HG03025 (cell line): ENCODE results near the gene BANP.
"Not testable (repeated sequence)": the region's sequence is repeated elsewhere in the genome, so short reads cannot be mapped to it uniquely, and the experiment has no call there.

Source experiments
- ATAC-seq: cut with Tn5 transposase; IDR thresholded peaks from one replicate; pipeline ENCODE4 v1.9.1; 2021; ENCODE audit warnings: mild to moderate bottlenecking, moderate library complexity; ENCODE audit not compliant: unreplicated experiment, low FRiP score

The BANP gene

DNA sequence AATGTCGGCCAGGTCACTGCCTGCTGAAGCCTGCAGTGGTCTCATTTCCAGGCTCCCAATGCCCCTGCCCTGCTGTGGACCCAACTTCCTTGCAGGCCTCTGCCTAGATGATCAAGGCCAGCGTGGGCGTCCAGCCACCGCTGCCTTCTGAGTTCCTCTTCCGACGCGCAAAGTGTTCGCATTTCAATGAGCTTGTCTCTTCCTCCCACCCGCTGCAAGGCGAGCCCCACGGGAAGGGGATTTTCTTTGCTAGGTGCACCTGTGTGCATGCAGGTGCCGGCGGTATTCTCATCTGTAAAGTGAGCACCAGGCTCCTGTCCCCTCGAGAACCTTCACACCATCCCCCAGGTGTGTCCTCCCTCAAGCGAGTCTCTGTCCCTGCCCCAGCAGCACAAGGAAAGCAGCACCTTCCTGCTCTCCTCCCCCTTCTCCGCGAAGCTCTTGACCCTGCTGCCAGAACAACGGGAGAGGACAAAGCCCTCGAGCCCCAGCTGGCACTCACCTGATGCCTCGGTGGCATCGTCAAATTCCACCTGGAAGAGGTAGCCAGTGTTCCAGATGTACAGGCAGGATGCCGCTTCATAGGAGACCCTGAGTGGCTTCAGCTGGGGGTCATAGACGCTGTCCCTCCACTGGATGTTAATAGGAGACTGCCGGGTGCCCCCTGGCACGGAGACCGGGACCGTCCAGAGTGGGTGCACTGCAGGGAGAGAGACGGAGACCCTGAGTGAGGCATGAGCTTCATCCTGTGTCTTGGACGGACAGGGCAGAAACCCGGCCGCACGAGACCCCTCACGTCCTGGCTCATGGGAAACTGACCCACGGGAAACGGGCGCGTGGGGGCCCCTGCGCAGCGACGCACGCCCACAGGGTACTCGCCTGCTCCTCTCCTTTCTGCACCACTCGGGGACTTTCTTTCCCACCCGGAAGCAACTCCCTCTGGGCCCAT lies 24.7 kb upstream of the BANP start:
- no peak for ATAC-seq

DNA sequence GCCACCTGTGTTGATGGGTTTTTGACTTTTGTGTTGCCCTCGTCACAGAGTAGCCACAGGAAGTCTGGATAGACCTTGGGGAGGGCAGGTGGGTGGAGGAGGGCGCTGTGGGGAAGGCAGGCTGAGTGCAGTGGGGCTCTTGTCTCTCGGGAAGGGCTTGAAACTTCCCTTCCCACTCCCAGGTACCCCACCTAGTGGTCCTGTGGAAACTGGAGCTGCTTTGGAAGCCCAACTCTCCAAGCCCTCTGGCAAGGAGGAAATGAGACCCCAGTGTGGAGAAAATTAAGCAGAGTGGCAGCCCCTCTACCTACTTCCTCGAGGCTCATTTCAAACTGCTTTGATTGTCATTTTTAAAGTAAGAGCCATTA lies 24.1 kb upstream of the BANP start:
- no peak for ATAC-seq

DNA sequence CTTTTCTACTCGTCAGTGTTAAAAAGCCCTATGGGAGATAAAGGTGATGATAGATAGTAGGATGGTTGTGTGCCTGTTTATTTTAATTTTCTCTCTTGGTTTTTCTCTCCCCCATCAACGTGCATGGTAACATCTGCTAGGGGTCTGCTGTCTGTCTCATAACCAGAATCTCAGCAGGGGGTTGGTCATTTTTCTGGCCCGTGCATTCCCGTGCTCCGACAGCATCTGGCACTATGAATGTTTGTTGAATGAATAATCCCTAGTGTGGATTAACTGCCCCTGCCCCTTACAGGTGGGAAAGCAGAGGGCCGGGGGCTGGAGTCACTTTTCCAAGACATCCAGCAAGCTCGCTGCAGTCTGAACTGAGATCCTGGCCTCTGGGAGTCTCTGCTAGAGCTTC lies 21.2 kb upstream of the BANP start:
- no peak for ATAC-seq

GRCh38 chr16:87930456-87930855 lies 20.8 kb upstream of the BANP start:
- ATAC-seq = no peak

- ATAC-seq = no peak
These were observed 19.7 kb upstream of the BANP start for GRCh38 chr16:87931504-87931903.

DNA sequence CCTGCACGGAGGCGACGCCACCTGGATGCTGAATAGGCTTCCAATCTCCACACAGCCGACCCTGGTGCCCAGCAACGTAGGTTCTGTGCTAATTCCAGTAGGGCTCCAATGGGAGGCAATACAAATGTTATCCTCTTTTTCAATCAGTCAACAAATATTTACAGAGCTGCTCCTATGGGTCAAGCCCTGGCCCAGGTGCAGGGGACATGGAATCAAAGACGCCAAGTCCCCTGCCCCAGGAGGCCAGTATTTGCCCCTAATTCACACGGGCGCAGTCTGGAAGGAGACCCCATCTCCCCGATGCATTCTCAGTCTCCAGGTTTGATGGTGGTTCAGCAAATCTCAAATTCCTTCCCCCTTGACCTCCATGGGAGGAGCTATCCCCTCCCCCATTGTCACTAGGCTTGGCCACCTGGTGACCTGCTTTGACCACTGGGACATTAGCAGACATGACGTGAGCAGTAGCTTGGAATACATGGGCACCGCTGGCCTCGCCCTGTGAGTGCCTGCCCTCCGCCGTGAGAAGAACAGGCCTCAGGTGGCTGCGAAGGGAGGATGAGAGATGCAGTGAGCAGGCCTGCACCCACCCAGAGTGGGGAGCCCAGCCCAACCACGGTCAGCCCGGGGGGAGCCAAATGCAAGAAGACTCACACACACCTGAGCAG lies 18.6 kb upstream of the BANP start:
- not testable (repeated sequence) for ATAC-seq

GRCh38 chr16:87933140-87933495 lies 18.1 kb upstream of the BANP start:
- ATAC-seq = no peak

DNA sequence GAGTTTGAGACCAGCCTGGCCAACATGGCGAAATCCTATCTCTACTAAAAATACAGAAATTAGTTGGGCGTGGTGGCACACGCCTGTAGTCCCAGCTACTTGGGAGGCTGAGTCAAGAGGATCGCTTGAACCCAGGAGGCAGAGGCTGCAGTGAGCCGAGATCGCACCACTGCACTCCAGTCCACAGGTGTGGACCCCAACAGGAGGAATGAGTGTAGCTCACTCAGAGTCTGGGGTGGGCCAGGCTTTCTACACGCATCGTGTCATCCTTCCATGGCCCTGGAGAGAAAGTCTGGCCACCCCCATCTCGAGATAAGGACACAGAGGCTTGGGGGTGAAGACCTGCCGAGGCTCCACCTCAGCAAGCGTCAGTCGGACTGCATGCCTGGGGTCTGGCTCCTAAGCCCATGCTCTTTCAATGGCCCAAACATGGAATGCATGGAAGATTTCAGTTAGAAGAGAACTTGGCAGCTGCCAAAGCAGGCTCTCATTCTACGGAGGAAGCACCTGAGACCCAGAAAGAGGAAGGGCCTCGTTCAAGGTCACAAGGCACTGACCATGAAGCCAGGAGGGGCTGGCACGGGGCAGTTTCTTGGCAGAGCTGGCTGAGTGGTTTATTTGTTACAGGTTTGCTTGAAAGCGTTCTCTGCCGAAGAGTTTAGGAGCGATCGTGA lies 16.3 kb upstream of the BANP start:
- not testable (repeated sequence) for ATAC-seq

- ATAC-seq = not testable (repeated sequence)
These were observed 15.2 kb upstream of the BANP start for GRCh38 chr16:87936016-87936374.

DNA sequence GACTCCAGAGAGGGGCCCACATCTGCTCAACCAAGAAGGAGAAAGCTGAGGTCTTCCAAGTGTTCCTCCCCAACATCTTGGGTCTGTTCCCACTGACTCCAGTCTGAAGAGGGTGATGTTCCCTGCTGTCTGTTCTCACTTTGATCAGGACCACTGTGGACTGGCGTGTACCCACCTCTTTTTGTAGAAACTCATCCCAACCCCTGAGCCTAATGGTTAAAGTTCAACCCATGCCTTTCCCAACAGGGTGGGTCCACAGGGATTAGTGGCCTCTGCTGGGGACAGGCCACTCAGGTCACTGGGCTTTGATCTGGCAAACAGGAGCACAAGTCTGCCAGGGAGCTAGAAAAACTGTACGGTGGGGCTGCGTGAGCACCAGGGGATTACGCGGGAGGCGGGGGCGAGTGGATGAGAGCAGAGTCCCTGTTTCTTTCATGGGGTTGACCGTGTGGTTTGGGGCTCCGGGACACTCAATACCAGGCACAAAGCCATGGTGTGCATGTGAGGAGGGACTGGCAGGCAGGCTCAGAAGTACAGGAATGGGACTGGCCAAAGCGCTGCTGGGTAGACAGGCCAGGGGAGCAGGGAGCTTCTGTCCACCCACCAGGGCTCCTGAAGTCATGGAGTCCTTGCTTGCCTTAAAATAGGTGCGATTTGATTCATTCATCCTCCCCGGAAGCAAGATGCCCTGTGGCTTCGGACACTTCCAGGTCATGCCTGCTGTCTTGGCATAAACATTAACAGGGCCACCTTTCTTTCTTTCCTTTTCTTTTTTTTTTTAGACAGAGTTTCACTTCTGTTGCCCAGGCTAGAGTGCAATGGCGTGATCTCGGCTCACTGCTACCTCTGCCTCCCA lies 14.6 kb upstream of the BANP start, which contains the start of gene CA5A:
Gene CA5A (minus strand): TSS at position 155 of the 856 bp plus-strand sequence. CDS start 79 bp downstream, at position 76.
- no peak for ATAC-seq

DNA sequence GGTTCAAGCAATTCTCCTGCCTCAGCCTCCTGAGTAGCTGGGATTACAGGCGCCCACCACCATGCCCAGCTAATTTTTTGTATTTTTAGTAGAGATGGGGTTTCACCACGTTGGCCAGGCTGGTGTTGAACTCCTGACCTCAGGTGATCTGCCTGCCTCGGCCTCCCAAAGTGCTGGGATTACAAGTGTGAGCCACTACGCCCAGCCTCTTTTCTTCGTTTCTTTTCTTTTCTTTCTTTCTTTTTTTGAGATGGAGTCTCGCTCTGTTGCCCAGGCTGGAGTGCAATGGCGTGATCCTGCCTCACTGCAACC lies 14.0 kb upstream of the BANP start:
- ATAC-seq = not testable (repeated sequence)

DNA sequence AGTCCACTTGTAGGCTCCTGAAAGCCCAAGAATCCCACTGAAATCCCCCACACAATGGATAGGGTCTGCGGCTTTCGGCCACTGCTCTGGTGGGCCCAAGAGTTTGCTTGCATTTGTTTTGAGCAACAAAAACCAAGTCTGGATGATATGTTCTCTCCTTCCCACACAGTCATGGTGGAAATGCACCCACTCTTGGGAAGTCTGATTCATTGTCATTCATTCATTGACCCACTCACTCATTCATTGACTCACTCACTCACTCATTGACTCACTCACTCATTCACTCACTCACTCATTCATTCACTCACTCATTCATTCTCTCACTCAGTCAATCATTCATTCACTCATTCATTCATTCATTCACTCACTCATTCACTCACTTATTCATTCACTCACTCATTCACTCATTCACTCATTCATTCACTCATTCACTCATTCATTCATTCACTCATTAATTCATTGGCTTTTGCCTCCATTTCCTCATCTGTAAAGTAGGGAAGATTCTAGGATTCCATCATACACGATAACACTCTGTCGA lies 12.8 kb upstream of the BANP start:
- no peak for ATAC-seq

- no peak for ATAC-seq
These were observed 11.4 kb upstream of the BANP start for GRCh38 chr16:87939562-87940423.

GRCh38 chr16:87942680-87943079 lies 8.6 kb upstream of the BANP start:
- ATAC-seq = no peak

DNA sequence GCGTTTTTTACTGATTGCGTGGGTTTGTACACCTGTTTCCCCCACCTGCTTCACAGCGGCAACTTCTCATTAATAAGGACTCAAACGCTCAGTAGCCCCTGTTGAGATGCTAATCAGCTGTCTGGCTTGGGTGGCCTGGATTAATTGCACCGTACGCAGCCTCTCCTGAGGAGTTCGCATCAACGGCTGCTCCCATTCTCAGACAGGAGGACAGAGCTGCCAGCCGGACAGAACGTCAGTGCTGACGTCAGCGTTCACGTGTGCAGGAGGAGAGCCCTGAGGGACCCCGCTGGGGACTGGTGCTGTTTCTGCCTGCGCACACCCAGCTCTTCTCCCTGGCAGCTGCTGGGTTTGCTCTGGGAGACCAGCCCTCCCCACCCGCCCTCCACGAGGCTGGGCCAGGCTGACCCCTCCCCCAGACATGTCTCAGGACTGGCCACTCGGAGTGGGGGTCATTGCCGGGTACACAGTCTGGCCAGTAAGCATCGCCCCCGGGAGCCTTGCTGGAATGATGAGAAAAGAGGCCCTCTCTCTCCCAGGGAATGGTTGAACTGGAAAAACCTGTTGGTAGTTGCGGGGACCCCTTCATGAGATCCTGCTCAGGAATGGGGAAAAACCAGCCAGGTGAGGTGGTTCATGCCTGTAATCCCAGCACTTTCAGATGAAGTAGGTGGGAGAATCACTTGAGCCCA lies 5.7 kb upstream of the BANP start:
- ATAC-seq = no peak

GRCh38 chr16:87946596-87947347 lies 4.5 kb upstream of the BANP start:
- no peak for ATAC-seq

GRCh38 chr16:87947356-87948118 lies 3.7 kb upstream of the BANP start:
- ATAC-seq = no peak
